ENCODE measurements around the gene SPPL3.

DNA sequence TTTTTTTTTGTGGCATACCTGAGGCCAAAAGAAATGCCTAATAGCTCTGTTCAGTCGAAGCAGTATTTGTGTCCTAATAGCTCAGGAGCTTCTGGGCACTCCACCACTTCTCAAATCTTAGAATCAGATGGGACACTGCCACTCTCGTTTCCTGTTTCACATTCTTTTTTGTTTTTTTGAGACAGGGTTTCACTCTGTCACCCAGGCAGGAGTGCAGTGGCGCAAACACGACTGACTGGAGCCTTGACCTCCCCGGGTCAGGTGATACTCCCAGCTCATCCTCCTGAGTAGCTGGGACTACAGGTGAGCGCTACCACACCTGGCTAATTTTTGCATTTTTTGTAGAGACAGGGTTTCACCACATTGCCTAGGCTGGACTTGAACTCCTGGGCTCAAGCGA lies 52.7 kb downstream of the SPPL3 start:
- TF ChIP-seq, protein P1, sequence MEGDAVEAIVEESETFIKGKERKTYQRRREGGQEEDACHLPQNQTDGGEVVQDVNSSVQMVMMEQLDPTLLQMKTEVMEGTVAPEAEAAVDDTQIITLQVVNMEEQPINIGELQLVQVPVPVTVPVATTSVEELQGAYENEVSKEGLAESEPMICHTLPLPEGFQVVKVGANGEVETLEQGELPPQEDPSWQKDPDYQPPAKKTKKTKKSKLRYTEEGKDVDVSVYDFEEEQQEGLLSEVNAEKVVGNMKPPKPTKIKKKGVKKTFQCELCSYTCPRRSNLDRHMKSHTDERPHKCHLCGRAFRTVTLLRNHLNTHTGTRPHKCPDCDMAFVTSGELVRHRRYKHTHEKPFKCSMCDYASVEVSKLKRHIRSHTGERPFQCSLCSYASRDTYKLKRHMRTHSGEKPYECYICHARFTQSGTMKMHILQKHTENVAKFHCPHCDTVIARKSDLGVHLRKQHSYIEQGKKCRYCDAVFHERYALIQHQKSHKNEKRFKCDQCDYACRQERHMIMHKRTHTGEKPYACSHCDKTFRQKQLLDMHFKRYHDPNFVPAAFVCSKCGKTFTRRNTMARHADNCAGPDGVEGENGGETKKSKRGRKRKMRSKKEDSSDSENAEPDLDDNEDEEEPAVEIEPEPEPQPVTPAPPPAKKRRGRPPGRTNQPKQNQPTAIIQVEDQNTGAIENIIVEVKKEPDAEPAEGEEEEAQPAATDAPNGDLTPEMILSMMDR (IDR thresholded peaks at IDR 0.05) = no peak
- TF ChIP-seq POLR2A (IDR thresholded peaks at IDR 0.05) = no peak
